IMR-90 (cell line): ENCODE results near the gene RAET1G. TPM values are rescaled to one million over a fixed set of nuclear protein-coding genes. Genes with fewer than 3 reads are reported as not detected.

Experiments
- ATAC-seq: fragments of 200-7000 bp; cut with Tn5 transposase; 2 replicates; pipeline ENCODE4 v1.9.1; 2020; ENCODE audit warnings: low read depth, mild to moderate bottlenecking, moderate library complexity
- BruUV-seq: library from RNA; stranded (reverse); fragments of 400-500 nt; replicated peaks from 2 replicates; lab custom pipeline; 2021; lab: Mats Ljungman, UMichigan
- CTCF ChIA-PET: fragments of 300-600 bp; formaldehyde crosslinking; extraction: SDS; loops from one replicate; lab custom pipeline; 2021; ENCODE audit warnings: antibody characterized with exemption; lab: Yijun Ruan, JAX
- POLR2A ChIA-PET: fragments of 300-600 bp; sonication (Branson Sonifier 250); formaldehyde crosslinking; loops from one replicate; lab custom pipeline; 2022; ENCODE audit warnings: antibody characterized with exemption; ENCODE audit not compliant: unreplicated experiment; lab: Charles Lee
- DNase-seq: peaks from one replicate; pipeline ENCODE4 v3.0.0; 2013
- H2AFZ ChIP-seq: replicated peaks from 2 replicates; pipeline ENCODE3; 2013; ENCODE audit warnings: low read length, mild to moderate bottlenecking; ENCODE audit not compliant: poor library complexity
- H2AK5ac ChIP-seq: 2 replicates; pipeline ENCODE4 v1.6.1; 2013; ENCODE audit warnings: low read depth, low read length, inconsistent platforms
- H2AK9ac ChIP-seq: replicated peaks from 2 replicates; pipeline ENCODE3; 2013; ENCODE audit warnings: mild to moderate bottlenecking, low read depth, low read length, moderate library complexity; ENCODE audit not compliant: poor library complexity
- H2BK120ac ChIP-seq: 2 replicates; pipeline ENCODE4 v1.6.1; 2013; ENCODE audit warnings: low read depth, low read length, inconsistent platforms
- H2BK15ac ChIP-seq: 3 replicates; pipeline ENCODE4 v1.6.1; 2013; ENCODE audit warnings: low read depth, low read length, inconsistent platforms
- H2BK20ac ChIP-seq: 2 replicates; pipeline ENCODE4 v1.6.1; 2013; ENCODE audit warnings: low read depth, mild to moderate bottlenecking, inconsistent platforms, low read length, moderate library complexity
- H2BK5ac ChIP-seq: 2 replicates; pipeline ENCODE4 v1.6.1; 2013; ENCODE audit warnings: mild to moderate bottlenecking, low read depth, low read length, inconsistent platforms; ENCODE audit not compliant: poor library complexity, severe bottlenecking
- H3K14ac ChIP-seq: replicated peaks from 2 replicates; pipeline ENCODE4 v1.6.1; 2013; ENCODE audit warnings: low read depth, low read length, inconsistent platforms
- H3K18ac ChIP-seq: 2 replicates; pipeline ENCODE4 v1.6.1; 2013; ENCODE audit warnings: low read depth, low read length, control low read depth
- H3K23ac ChIP-seq: 2 replicates; pipeline ENCODE4 v1.6.1; 2013; ENCODE audit warnings: low read depth, low read length, inconsistent platforms
- H3K27ac ChIP-seq: 2 replicates; pipeline ENCODE4 v1.5.1; 2013; ENCODE audit warnings: mild to moderate bottlenecking, control low read depth, low read length; ENCODE audit not compliant: insufficient read depth
- H3K27me3 ChIP-seq: 2 replicates; pipeline ENCODE4 v1.6.1; 2013; ENCODE audit warnings: low read length; ENCODE audit not compliant: control insufficient read depth, insufficient read depth
- H3K36me3 ChIP-seq: 2 replicates; pipeline ENCODE4 v1.6.1; 2013; ENCODE audit warnings: low read length, mixed read lengths; ENCODE audit not compliant: control insufficient read depth, insufficient read depth
- H3K4ac ChIP-seq: 2 replicates; pipeline ENCODE4 v1.6.1; 2013; ENCODE audit warnings: low read depth, low read length, inconsistent platforms
- H3K4me1 ChIP-seq: 2 replicates; pipeline ENCODE4 v1.6.1; 2013; ENCODE audit warnings: low read length, mixed read lengths; ENCODE audit not compliant: control insufficient read depth, insufficient read depth
- H3K4me2 ChIP-seq: 2 replicates; pipeline ENCODE4 v1.6.1; 2013; ENCODE audit warnings: low read depth, mild to moderate bottlenecking, control low read depth, low read length, moderate library complexity
- H3K4me3 ChIP-seq: 2 replicates; pipeline ENCODE4 v1.5.1; 2013; ENCODE audit warnings: low read depth, mild to moderate bottlenecking, control low read depth, low read length, moderate library complexity; ENCODE audit not compliant: insufficient read depth
- H3K56ac ChIP-seq: 2 replicates; pipeline ENCODE4 v1.6.1; 2013; ENCODE audit warnings: low read length, inconsistent platforms; ENCODE audit not compliant: insufficient read depth; ENCODE audit errors: extremely low read depth
- H3K79me1 ChIP-seq, 2 experiments: 2 replicates each; pipeline ENCODE4 v1.6.1; 2013; ENCODE audit warnings: low read length in 2 of 2, inconsistent platforms in 1 of 2, low read depth in 1 of 2
- H3K9ac ChIP-seq: 2 replicates; pipeline ENCODE4 v1.6.1; 2013; ENCODE audit warnings: low read depth, low read length, control low read depth
- H3K9me1 ChIP-seq: 2 replicates; pipeline ENCODE4 v1.6.1; 2013; ENCODE audit warnings: low read length, inconsistent platforms; ENCODE audit not compliant: insufficient read depth
- H3K9me3 ChIP-seq: 2 replicates; pipeline ENCODE4 v1.6.1; 2013; ENCODE audit warnings: low read length; ENCODE audit not compliant: control insufficient read depth, insufficient read depth
- H4K20me1 ChIP-seq: 2 replicates; pipeline ENCODE4 v1.6.1; 2013; ENCODE audit warnings: low read length, inconsistent platforms; ENCODE audit not compliant: insufficient read depth
- H4K5ac ChIP-seq: 2 replicates; pipeline ENCODE4 v1.6.1; 2013; ENCODE audit warnings: mild to moderate bottlenecking, low read depth, low read length, control low read depth
- H4K8ac ChIP-seq, 2 experiments: 2 replicates each; pipeline ENCODE4 v1.6.1; 2013; ENCODE audit warnings: low read depth in 2 of 2, low read length in 2 of 2, control low read depth in 1 of 2, inconsistent platforms in 1 of 2
- H4K91ac ChIP-seq: 2 replicates; pipeline ENCODE4 v1.6.1; 2013; ENCODE audit warnings: low read depth, low read length, inconsistent platforms; ENCODE audit not compliant: insufficient read depth
- BHLHE40 ChIP-seq: fragments of 150-350 bp; IDR thresholded peaks from 2 replicates; pipeline ENCODE4 v1.6.1; 2016; ENCODE audit warnings: mild to moderate bottlenecking, low read depth, low read length
- CEBPB ChIP-seq: IDR thresholded peaks from 2 replicates; pipeline ENCODE4 v1.6.1; 2012; ENCODE audit warnings: low read depth, low read length, improper control_type of control experiment
- FOS ChIP-seq: fragments of 150-350 bp; IDR thresholded peaks from 2 replicates; pipeline ENCODE4 v1.6.1; 2016; ENCODE audit warnings: low read depth, low read length
- RAD21 ChIP-seq: IDR thresholded peaks from 2 replicates; pipeline ENCODE4 v1.6.1; 2012; ENCODE audit warnings: low read length, improper control_type of control experiment
- RCOR1 ChIP-seq: IDR thresholded peaks from 2 replicates; pipeline ENCODE4 v1.6.1; 2012; ENCODE audit warnings: mild to moderate bottlenecking, low read length, improper control_type of control experiment; ENCODE audit not compliant: insufficient replicate concordance
- WGBS, 2 experiments: methylation state at CpG; one replicate each; pipeline versions ENCODE4 v1.1.5 to v1.1.7; 2013; ENCODE audit warnings: missing lambda C conversion rate in 2 of 2; ENCODE audit not compliant: insufficient read length in 1 of 2; ENCODE audit errors: extremely low coverage in 2 of 2; 5-methylcytosine and 5-hydroxymethylcytosine counted together
- dilution Hi-C: fragments of 300-500 bp; cut with HindIII; formaldehyde crosslinking; loops from one replicate; pipeline ENCODE4 v1.14.3; 2018; ENCODE audit warnings: low sequenced_read_pairs; ENCODE audit not compliant: unreplicated experiment
- in situ Hi-C: fragments of 300-500 bp; cut with MboI; formaldehyde crosslinking; loops from 3 replicates; pipeline ENCODE4 v1.14.3; 2019; ENCODE audit warnings: low sequenced_read_pairs, inconsistent platforms, mixed read lengths
- intact Hi-C: fragments of 100-400 bp; cut with micrococcal nuclease; formaldehyde crosslinking; loops from 2 replicates; pipeline ENCODE4 v1.10.0; 2022
- polyA plus RNA-seq, 3 experiments: library from polyadenylated mRNA; depleted of rRNA; stranded (reverse); fragments of >200 nt; gene quantifications; 2 replicates each; pipeline ENCODE4 v1.2.3, GENCODE V29; 2012; ENCODE audit warnings: low replicate concordance in 1 of 3
- total RNA-seq: library from RNA; depleted of rRNA; stranded (reverse); fragments of >200 nt; gene quantifications from 2 replicates; pipeline ENCODE4 v1.2.3, GENCODE V29; 2012

RAET1G gene
- total and polyA plus RNA-seq, 2 of the 4 experiments (the other 2 are of a cell fraction), result 1.3 to 4.2 TPM

GRCh38 chr6:149877659-149878058, 45.3 kb downstream of the RAET1G start:
- dilution Hi-C loops (no loop called here), in situ Hi-C loops (no loop called here), intact Hi-C loops (no loop called here)
- Histone ChIP-seq H3K27me3 (peaks cover 17% of the 10 kb centered on the region), H3K79me1 (no peaks in the 10 kb centered on the region), H2BK5ac (no peak overlapping the region), H4K8ac (no peak overlapping the region), H3K14ac (no peak overlapping the region), H2AK9ac (no peak overlapping the region), H3K23ac (no peak overlapping the region), H2AK5ac (no peak overlapping the region), H3K4me1 (no peaks in the 10 kb centered on the region), H4K20me1 (no peaks in the 10 kb centered on the region), H3K4me3 (no peak overlapping the region), H3K56ac (no peak overlapping the region), H3K9me1 (no peaks in the 10 kb centered on the region), H2BK15ac (no peak overlapping the region), H2BK120ac (no peak overlapping the region), H4K91ac (no peak overlapping the region), H3K9me3 (no peaks in the 10 kb centered on the region), H4K5ac (no peak overlapping the region), H3K36me3 (no peaks in the 10 kb centered on the region), H3K4me2 (no peak overlapping the region), H3K4ac (no peak overlapping the region), H3K9ac (no peak overlapping the region), H3K18ac (no peak overlapping the region), H2AFZ (no peak overlapping the region), H2BK20ac (no peak overlapping the region), H3K27ac (no peak overlapping the region)
- WGBS, 2 experiments, result no CpG with 5 or more reads among the region's 1 CpG
- no TSS peak for BruUV-seq
- TF ChIP-seq FOS (no peak), RCOR1 (no peak), RAD21 (no peak), BHLHE40 (no peak), CEBPB (no peak)
- ATAC-seq (no peak), DNase-seq (no peak)
- ChIA-PET POLR2A (interaction anchor here (0.6 kb wide), 1 partner anchor 173 kb away, joined by 4 read pairs; no protein-coding TSS in a partner anchor), CTCF (no interaction called here)
